ENCODE data around the gene CACHD1. TPM values are rescaled to one million over a fixed set of nuclear protein-coding genes. Genes with fewer than 3 reads are reported as not detected.

CACHD1 gene
- total RNA-seq, 1 donor from 2014 or later: 44.6 TPM

- no peak for TF ChIP-seq CTCF (conservative IDR thresholded peaks at IDR 0.05)
- peaks cover 6% of the 10 kb centered on the region for H3K36me3 Mint-ChIP-seq
- no peak for DNase-seq (ENCODE audit: extremely low spot score, unreplicated experiment)
- no peak overlapping the region for H3K27ac Mint-ChIP-seq
- H3K4me1 Mint-ChIP-seq (ENCODE audit: unreplicated experiment): peaks cover 68% of the 10 kb centered on the region
- H3K9me3 Mint-ChIP-seq: no peaks in the 10 kb centered on the region
- H3K4me3 Mint-ChIP-seq: no peak overlapping the region
- peaks cover 12% of the 10 kb centered on the region for H3K27me3 Mint-ChIP-seq
These were observed 46.4 kb downstream of the CACHD1 start for GRCh38 chr1:64516301-64516700.

- Mint-ChIP-seq H3K27me3 (peaks cover 17% of the 10 kb centered on the region), H3K36me3 (peaks cover 7% of the 10 kb centered on the region), H3K27ac (peak overlapping the region; percentile 5), H3K9me3 (no peaks in the 10 kb centered on the region), H3K4me1 (ENCODE audit: unreplicated experiment) (peaks cover 71% of the 10 kb centered on the region), H3K4me3 (no peak overlapping the region)
- no peak for DNase-seq (ENCODE audit: extremely low spot score, unreplicated experiment)
- TF ChIP-seq CTCF (conservative IDR thresholded peaks at IDR 0.05): no peak
These were observed 47.1 kb downstream of the CACHD1 start for GRCh38 chr1:64516803-64517568.

- no peak for TF ChIP-seq CTCF (conservative IDR thresholded peaks at IDR 0.05)
- Mint-ChIP-seq H3K4me1 (ENCODE audit: unreplicated experiment) (peaks cover 69% of the 10 kb centered on the region), H3K9me3 (no peaks in the 10 kb centered on the region), H3K27ac (no peak overlapping the region), H3K4me3 (no peak overlapping the region), H3K36me3 (peaks cover 7% of the 10 kb centered on the region), H3K27me3 (peaks cover 17% of the 10 kb centered on the region)
- no peak for DNase-seq (ENCODE audit: extremely low spot score, unreplicated experiment)
These were observed 47.7 kb downstream of the CACHD1 start for GRCh38 chr1:64517640-64518039.

- peaks cover 7% of the 10 kb centered on the region for H3K36me3 Mint-ChIP-seq
- no peak for TF ChIP-seq CTCF (conservative IDR thresholded peaks at IDR 0.05)
- no peak for DNase-seq (ENCODE audit: extremely low spot score, unreplicated experiment)
- no peaks in the 10 kb centered on the region for H3K9me3 Mint-ChIP-seq
- H3K27me3 Mint-ChIP-seq: peaks cover 23% of the 10 kb centered on the region
- H3K27ac Mint-ChIP-seq: no peak overlapping the region
- peaks cover 70% of the 10 kb centered on the region for H3K4me1 Mint-ChIP-seq (ENCODE audit: unreplicated experiment)
- no peak overlapping the region for H3K4me3 Mint-ChIP-seq
These were observed 49.0 kb downstream of the CACHD1 start for GRCh38 chr1:64518692-64519481.

- no peak for TF ChIP-seq CTCF (conservative IDR thresholded peaks at IDR 0.05)
- DNase-seq (ENCODE audit: extremely low spot score, unreplicated experiment): no peak
- Mint-ChIP-seq H3K4me3 (no peak overlapping the region), H3K9me3 (no peaks in the 10 kb centered on the region), H3K4me1 (ENCODE audit: unreplicated experiment) (peaks cover 71% of the 10 kb centered on the region), H3K27ac (no peak overlapping the region), H3K27me3 (peaks cover 23% of the 10 kb centered on the region), H3K36me3 (peaks cover 7% of the 10 kb centered on the region)
These were observed 50.0 kb downstream of the CACHD1 start for GRCh38 chr1:64519901-64520300.
